Bone marrow (tissue), 2 donors: ENCODE results near the gene AGTPBP1.
"Not testable (repeated sequence)": the region's sequence is repeated elsewhere in the genome, so short reads cannot be mapped to it uniquely, and the experiment has no call there.

Experiments
- DNase-seq, 2 donors: peaks; one replicate each; lab custom pipeline; 2025; lab: John Stamatoyannopoulos, UW

The AGTPBP1 gene, protein sequence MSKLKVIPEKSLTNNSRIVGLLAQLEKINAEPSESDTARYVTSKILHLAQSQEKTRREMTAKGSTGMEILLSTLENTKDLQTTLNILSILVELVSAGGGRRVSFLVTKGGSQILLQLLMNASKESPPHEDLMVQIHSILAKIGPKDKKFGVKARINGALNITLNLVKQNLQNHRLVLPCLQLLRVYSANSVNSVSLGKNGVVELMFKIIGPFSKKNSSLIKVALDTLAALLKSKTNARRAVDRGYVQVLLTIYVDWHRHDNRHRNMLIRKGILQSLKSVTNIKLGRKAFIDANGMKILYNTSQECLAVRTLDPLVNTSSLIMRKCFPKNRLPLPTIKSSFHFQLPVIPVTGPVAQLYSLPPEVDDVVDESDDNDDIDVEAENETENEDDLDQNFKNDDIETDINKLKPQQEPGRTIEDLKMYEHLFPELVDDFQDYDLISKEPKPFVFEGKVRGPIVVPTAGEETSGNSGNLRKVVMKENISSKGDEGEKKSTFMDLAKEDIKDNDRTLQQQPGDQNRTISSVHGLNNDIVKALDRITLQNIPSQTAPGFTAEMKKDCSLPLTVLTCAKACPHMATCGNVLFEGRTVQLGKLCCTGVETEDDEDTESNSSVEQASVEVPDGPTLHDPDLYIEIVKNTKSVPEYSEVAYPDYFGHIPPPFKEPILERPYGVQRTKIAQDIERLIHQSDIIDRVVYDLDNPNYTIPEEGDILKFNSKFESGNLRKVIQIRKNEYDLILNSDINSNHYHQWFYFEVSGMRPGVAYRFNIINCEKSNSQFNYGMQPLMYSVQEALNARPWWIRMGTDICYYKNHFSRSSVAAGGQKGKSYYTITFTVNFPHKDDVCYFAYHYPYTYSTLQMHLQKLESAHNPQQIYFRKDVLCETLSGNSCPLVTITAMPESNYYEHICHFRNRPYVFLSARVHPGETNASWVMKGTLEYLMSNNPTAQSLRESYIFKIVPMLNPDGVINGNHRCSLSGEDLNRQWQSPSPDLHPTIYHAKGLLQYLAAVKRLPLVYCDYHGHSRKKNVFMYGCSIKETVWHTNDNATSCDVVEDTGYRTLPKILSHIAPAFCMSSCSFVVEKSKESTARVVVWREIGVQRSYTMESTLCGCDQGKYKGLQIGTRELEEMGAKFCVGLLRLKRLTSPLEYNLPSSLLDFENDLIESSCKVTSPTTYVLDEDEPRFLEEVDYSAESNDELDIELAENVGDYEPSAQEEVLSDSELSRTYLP

DNA sequence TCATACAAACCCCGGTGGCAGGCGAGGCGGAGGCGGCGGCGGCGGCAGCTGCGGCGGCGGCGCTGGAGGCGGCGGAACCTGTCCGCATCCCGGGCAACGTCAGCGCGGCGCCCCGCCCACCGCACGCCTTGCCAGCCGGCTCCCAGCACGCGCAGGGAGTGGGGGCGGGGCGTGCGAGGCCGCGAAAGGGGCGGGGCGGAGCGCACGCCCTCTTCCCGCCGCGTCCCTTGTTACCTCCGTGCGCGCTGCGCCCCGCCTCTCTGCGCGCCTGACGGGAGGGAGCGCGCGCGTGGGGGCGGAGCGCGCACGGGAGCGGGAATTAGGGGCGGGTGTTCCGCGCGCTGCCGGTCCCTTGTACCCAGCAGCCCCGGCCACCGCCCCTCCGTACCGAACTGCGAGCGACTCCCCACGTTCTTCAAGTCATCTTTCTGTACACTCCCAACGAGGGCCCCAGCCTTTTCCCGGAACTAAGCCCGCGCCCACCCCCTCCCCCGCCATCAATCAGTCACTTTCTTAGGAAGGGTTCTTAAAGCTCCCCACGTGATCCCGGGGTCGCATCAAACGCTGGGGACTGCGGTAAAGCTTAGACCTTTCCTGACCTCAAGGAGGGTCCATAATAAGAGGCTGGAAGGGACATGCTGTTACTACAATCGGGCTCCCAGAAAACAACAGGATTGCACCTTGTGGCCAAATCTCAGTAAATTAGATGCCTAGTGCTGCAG is at the start of gene AGTPBP1:
TSS of gene AGTPBP1 (minus strand) at position 80 of the 722 bp plus-strand sequence. CDS start 29,421 bp downstream, outside the sequence.
- peak; percentile 74 to 81 for DNase-seq

DNA sequence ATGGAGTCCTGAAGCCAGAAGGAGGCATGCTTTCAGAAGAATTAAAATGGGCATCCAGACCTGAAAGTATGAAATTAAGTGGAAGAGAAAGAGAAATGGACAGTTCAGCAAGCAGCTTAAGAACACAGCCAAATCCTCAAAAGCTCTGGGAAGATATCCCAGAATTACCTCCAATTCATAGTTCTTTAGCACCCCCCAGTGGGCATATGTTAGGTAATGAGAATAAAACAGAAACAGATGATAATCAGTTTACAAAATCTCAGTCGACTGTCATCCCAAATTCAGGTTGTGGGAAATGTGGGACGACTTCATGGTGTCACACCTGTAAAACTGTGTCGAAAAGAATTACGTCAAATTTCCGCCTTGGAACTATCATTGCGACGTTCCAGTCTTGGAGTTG is 44.4 kb upstream of the AGTPBP1 start:
- not testable (repeated sequence) for DNase-seq

GRCh38 chr9:85773844-85774243 is 32.1 kb upstream of the AGTPBP1 start:
- DNase-seq: not testable (repeated sequence)

DNA sequence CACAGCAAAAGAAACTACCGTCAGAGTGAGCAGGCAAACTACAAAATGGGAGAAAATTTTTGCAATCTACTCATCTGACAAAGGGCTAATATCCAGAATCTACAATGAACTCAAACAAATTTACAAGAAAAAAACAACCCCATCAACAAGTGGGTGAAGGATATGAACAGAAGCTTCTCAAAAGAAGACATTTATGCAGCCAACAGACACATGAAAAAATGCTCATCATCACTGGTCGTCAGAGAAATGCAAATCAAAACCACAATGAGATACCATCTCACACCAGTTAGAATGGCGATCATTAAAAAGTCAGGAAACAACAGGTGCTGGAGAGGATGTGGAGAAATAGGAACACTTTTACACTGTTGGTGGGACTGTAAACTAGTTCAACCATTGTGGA is 20.0 kb upstream of the AGTPBP1 start:
- not testable (repeated sequence) for DNase-seq

DNA sequence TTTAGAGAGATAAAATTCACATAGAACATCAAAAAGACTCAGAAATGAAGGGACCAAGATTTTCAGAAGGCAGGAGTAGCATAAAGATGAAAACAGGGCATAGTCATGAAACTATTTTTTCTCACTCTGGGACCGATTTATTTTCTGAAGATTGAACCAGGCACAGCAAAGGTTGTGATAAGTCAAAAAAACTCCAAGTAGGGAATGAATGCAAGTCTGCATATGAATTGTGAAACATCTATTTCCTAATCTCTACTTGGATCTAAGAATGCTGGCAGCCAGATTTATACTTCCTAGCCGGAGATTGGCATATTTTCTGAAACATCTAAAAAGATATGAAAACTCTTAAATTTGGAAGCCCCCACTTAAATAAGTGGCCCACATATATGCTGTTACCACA is 16.0 kb upstream of the AGTPBP1 start:
- DNase-seq: not testable (repeated sequence)

DNA sequence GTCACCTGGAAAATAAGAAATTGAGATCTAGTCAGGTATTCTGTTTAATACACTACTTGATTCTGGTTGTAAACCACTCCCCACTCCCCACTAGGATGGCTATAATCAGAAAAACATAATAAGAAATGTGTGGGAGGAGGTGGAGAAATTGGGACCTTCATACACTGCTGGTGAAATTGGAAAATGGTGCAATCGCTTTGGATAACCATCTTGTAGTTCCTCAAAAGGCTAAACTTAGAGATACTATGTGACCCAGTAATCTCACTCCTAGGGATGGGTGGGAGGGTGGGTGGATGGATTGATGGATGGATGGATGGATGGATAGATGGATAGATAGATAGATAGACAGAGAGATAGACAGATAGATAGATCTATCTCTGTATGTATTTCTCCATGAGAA is 14.5 kb upstream of the AGTPBP1 start:
- not testable (repeated sequence) for DNase-seq

GRCh38 chr9:85746309-85746708 is 4.6 kb upstream of the AGTPBP1 start:
- DNase-seq: no peak

GRCh38 chr9:85745203-85745602 is 3.4 kb upstream of the AGTPBP1 start:
- no peak for DNase-seq

- no peak for DNase-seq
These were observed 2.7 kb upstream of the AGTPBP1 start for GRCh38 chr9:85744480-85744879.

DNA sequence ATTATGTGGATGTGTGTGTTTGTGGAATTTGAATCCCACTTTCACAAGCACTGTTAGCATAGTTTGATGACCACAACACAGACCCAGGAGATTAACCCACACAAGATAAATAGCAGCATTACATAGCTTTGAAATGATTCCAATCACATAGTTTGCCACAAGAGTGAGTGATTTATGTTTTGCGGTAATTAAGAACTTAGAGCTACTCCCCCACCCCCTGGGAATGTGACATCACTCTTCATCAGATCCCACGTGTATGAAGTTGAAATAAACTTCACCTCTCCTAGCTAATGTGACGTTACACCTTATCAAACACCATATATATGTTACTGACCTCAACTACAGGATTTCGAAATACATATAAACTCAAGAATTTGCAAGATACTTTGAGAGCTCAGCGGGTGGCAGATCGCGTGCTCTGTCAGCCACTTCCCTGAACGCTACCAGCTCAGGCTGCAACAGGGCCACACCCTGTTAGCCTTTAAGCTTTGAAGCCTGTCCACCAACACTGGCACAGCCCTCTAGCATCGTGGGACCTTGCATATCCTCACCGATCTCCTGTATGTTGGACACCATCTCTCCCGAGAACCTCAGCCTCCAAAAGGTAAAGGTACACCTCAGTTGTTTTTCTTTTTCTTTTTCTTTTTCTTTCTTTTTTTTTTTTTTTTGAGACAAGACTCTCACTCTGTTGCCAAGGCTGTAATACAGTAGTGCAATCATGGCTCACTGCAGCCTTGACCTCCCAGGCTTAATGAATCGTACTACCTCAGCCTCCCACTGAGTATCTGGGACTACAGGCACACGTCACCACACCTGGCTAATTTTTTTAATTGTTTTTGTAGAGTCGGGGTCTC is 1.7 kb upstream of the AGTPBP1 start:
- peak in 1 of 2 donors; percentile 18 for DNase-seq

- DNase-seq: no peak
These were observed 813 bp upstream of the AGTPBP1 start for GRCh38 chr9:85742597-85742936.

- peak in 1 of 2 donors; percentile 76 for DNase-seq
These were observed 469 bp downstream of the AGTPBP1 start for GRCh38 chr9:85741095-85741874.

DNA sequence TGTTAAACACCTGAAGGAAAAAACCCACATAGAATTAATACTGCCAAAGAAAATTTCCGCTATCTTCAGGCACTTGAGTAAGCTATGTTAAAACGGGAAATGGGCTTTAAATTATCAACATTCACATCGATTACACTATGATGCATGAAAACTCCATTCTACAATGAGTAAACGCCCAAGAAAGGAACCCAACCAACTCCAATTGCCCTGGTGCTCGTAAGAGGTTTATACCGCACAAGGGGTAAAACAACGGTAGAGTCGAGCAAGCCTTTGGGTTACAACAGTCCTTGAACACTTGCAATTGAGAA is 1.0 kb downstream of the AGTPBP1 start:
- DNase-seq: peak in 1 of 2 donors; percentile 76

GRCh38 chr9:85738509-85738908 is 3.2 kb downstream of the AGTPBP1 start:
- DNase-seq: no peak

DNA sequence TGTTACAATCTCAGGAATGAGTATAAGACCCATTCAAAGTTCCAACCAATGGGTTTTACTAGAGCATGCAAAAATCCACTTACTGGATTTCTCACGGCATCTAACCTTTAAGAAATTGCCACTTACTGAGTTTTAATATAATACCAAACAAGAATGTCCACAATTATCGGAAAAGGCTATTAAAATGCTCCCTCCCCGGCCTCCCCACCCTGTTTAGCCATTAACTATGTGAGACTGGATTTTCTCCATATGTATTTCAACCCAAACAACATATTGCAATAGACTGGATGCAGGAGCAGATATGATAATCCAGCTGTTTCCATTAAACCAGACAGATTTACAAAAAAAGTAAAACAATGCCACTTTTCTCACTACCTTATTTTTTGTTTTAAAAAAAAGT is 4.1 kb downstream of the AGTPBP1 start:
- no peak for DNase-seq

- DNase-seq: no peak
These were observed 10.7 kb downstream of the AGTPBP1 start for GRCh38 chr9:85730916-85731630.

GRCh38 chr9:85729882-85730281 is 11.9 kb downstream of the AGTPBP1 start:
- DNase-seq: no peak

DNA sequence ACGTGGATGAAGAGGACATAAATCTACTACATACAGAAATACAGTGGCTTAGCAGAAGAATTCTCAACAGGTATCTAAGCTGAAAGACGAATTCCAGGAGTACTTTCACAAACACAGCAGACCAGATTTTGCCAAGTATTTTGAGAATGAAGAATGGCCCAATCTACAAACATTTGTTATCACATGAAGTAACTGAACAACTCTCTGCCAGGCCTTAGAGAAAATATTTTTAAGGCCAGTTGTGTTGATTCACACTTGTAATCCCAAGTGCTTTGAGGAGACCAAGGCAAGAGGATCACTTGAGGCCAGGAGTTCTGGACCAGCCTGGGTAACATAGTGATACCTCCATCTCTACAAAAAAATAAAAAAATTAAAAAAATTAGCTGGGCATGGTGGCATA is 14.3 kb downstream of the AGTPBP1 start:
- DNase-seq: no peak

GRCh38 chr9:85726737-85727136 is 15.0 kb downstream of the AGTPBP1 start:
- no peak for DNase-seq
